Measurements from ENCODE around the gene ARSD. TPM values are rescaled to one million over a fixed set of nuclear protein-coding genes. Genes with fewer than 3 reads are reported as not detected.
"Not testable (repeated sequence)": the region's sequence is repeated elsewhere in the genome, so short reads cannot be mapped to it uniquely, and the experiment has no call there.

The ARSD gene
- total RNA-seq, 1 experiment from 2014 or later, result 42.0 TPM

- TF ChIP-seq, protein P1, sequence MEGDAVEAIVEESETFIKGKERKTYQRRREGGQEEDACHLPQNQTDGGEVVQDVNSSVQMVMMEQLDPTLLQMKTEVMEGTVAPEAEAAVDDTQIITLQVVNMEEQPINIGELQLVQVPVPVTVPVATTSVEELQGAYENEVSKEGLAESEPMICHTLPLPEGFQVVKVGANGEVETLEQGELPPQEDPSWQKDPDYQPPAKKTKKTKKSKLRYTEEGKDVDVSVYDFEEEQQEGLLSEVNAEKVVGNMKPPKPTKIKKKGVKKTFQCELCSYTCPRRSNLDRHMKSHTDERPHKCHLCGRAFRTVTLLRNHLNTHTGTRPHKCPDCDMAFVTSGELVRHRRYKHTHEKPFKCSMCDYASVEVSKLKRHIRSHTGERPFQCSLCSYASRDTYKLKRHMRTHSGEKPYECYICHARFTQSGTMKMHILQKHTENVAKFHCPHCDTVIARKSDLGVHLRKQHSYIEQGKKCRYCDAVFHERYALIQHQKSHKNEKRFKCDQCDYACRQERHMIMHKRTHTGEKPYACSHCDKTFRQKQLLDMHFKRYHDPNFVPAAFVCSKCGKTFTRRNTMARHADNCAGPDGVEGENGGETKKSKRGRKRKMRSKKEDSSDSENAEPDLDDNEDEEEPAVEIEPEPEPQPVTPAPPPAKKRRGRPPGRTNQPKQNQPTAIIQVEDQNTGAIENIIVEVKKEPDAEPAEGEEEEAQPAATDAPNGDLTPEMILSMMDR (IDR thresholded peaks at IDR 0.05; ENCODE audit: unreplicated experiment), result no peak
- Mint-ChIP-seq H3K27me3 (ENCODE audit: unreplicated experiment) (no peaks in the 10 kb centered on the region), H3K27ac (ENCODE audit: unreplicated experiment) (peak overlapping the region; percentile 52), H3K36me3 (ENCODE audit: insufficient read depth, unreplicated experiment) (peaks cover 30% of the 10 kb centered on the region), H3K9me3 (ENCODE audit: low read depth, unreplicated experiment) (no peaks in the 10 kb centered on the region), H3K4me1 (ENCODE audit: low read depth, unreplicated experiment) (peaks cover 62% of the 10 kb centered on the region), H3K4me3 (ENCODE audit: low read depth, unreplicated experiment) (no peak overlapping the region)
- peak; percentile 54 for DNase-seq
- CTCF ChIA-PET, result interaction anchor here (0.6 to 1.2 kb wide), 2 partner anchors 10 to 654 kb away, joined by 3 to 5 read pairs; no protein-coding TSS in a partner anchor
- intact Hi-C loops (cut with micrococcal nuclease; ENCODE audit: unreplicated experiment), result loop anchor here (5.0 kb wide), 1 partner anchor 132 kb away; no protein-coding TSS in a partner anchor
- no TSS peak for BruUV-seq (replicated peaks)
Measured at GRCh38 chrX:2894885-2895292, 34.2 kb downstream of the ARSD start.

GRCh38 chrX:2892816-2893215 is 36.3 kb downstream of the ARSD start:
- no peak overlapping the region for H3K4me3 Mint-ChIP-seq (ENCODE audit: low read depth, unreplicated experiment)
- peaks cover 16% of the 10 kb centered on the region for H3K36me3 Mint-ChIP-seq (ENCODE audit: insufficient read depth, unreplicated experiment)
- BruUV-seq (replicated peaks), result no TSS peak
- no peaks in the 10 kb centered on the region for H3K27me3 Mint-ChIP-seq (ENCODE audit: unreplicated experiment)
- CTCF ChIA-PET, result no interaction called here
- peaks cover 73% of the 10 kb centered on the region for H3K4me1 Mint-ChIP-seq (ENCODE audit: low read depth, unreplicated experiment)
- intact Hi-C loops (cut with micrococcal nuclease; ENCODE audit: unreplicated experiment), result no loop called here
- H3K27ac Mint-ChIP-seq (ENCODE audit: unreplicated experiment), result no peak overlapping the region
- TF ChIP-seq, protein P1 (IDR thresholded peaks at IDR 0.05; ENCODE audit: unreplicated experiment), result no peak
- no peaks in the 10 kb centered on the region for H3K9me3 Mint-ChIP-seq (ENCODE audit: low read depth, unreplicated experiment)
- no peak for DNase-seq

DNA sequence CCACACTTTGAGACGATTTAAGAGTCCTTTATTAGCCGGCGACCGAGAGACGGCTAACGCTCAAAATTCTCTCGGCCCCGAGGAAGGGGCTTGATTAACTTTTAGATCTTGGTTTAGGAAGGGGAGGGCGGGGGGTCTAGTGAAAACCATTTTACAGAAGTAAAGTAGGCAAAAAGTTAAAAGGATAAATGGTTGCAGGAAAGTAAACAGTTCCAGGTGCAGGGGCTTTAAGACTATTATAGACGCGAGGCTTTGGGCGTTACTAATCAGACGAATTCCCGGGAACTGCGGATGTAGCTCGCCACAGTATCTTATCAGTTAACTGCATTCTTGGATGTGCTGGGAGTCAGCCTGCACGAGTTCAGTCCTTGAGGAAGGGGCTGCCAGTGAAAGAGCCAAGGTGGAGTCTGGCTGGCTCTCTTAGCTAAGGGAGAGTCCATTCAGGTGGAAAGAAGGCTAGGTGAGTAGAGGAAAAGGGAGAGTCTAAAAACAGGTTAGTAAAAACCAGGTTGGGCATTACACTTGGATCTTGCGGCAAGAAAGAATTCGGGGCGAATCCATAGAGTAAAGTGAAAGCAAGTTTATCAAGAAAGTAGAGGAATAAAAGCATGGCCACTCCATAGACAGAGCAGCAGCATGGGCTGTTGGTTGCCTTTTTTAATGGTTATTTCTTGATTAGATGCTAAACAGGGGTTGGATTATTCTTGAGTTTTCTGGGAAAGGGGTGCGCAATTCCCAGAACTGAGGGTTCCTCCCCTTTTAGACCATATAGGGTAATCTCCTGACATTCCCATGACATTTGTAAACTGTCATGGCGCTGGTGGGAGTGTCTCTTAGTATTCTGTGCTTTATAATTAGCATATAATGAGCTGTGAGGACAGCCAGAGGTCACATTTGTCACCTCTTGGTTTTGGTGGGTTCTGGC is 38.3 kb downstream of the ARSD start:
- DNase-seq; CTCF ChIA-PET; H3K27me3 Mint-ChIP-seq (ENCODE audit: unreplicated experiment); H3K36me3 Mint-ChIP-seq (ENCODE audit: insufficient read depth, unreplicated experiment); BruUV-seq (replicated peaks); intact Hi-C loops (cut with micrococcal nuclease; ENCODE audit: unreplicated experiment); H3K9me3 Mint-ChIP-seq (ENCODE audit: low read depth, unreplicated experiment): not testable (repeated sequence)
- peaks cover 64% of the 10 kb centered on the region for H3K4me1 Mint-ChIP-seq (ENCODE audit: low read depth, unreplicated experiment)
- H3K4me3 Mint-ChIP-seq (ENCODE audit: low read depth, unreplicated experiment), result peak overlapping the region; percentile 62
- peak overlapping the region; percentile 70 for H3K27ac Mint-ChIP-seq (ENCODE audit: unreplicated experiment)

GRCh38 chrX:2889706-2890490 is 39.2 kb downstream of the ARSD start:
- peak; percentile 53 for DNase-seq
- H3K36me3 Mint-ChIP-seq (ENCODE audit: insufficient read depth, unreplicated experiment); intact Hi-C loops (cut with micrococcal nuclease; ENCODE audit: unreplicated experiment); CTCF ChIA-PET; BruUV-seq (replicated peaks); H3K9me3 Mint-ChIP-seq (ENCODE audit: low read depth, unreplicated experiment); H3K27me3 Mint-ChIP-seq (ENCODE audit: unreplicated experiment): not testable (repeated sequence)
- peaks cover 60% of the 10 kb centered on the region for H3K4me1 Mint-ChIP-seq (ENCODE audit: low read depth, unreplicated experiment)
- H3K27ac Mint-ChIP-seq (ENCODE audit: unreplicated experiment), result peak overlapping the region; percentile 70
- peak overlapping the region; percentile 62 for H3K4me3 Mint-ChIP-seq (ENCODE audit: low read depth, unreplicated experiment)

- no TSS peak for BruUV-seq (replicated peaks)
- TF ChIP-seq, protein P1 (IDR thresholded peaks at IDR 0.05; ENCODE audit: unreplicated experiment), result no peak
- H3K27me3 Mint-ChIP-seq (ENCODE audit: unreplicated experiment), result no peaks in the 10 kb centered on the region
- H3K4me1 Mint-ChIP-seq (ENCODE audit: low read depth, unreplicated experiment), result peaks cover 52% of the 10 kb centered on the region
- no peaks in the 10 kb centered on the region for H3K36me3 Mint-ChIP-seq (ENCODE audit: insufficient read depth, unreplicated experiment)
- H3K9me3 Mint-ChIP-seq (ENCODE audit: low read depth, unreplicated experiment), result no peaks in the 10 kb centered on the region
- peak overlapping the region; percentile 70 for H3K27ac Mint-ChIP-seq (ENCODE audit: unreplicated experiment)
- H3K4me3 Mint-ChIP-seq (ENCODE audit: low read depth, unreplicated experiment), result peak overlapping the region; percentile 62
- no peak for DNase-seq
- CTCF ChIA-PET, result no interaction called here
- intact Hi-C loops (cut with micrococcal nuclease; ENCODE audit: unreplicated experiment), result no loop called here
Measured at GRCh38 chrX:2889045-2889605, 40.0 kb downstream of the ARSD start.
